Measurements from ENCODE around the gene GHRL. TPM values are rescaled to one million over a fixed set of nuclear protein-coding genes. Genes with fewer than 3 reads are reported as not detected.

The GHRL gene
- polyA plus RNA-seq, 2 donors, result 0.22 to 0.63 TPM

- H3K4me1 ChIP-seq (ENCODE audit: control insufficient read depth in 2 of 2, insufficient read depth in 2 of 2, low read length in 1 of 2), result no peaks in the 10 kb centered on the region
- no peaks in the 10 kb centered on the region for H3K9me3 ChIP-seq (ENCODE audit: control insufficient read depth in 2 of 2, insufficient read depth in 1 of 2, low read depth in 1 of 2, low read length in 1 of 2)
- no peaks in the 10 kb centered on the region for H3K27me3 ChIP-seq (ENCODE audit: control insufficient read depth in 1 of 2, insufficient read depth in 2 of 2, low read length in 2 of 2)
- peaks cover 0 to 13% of the 10 kb centered on the region in 2 donors for H3K36me3 ChIP-seq (ENCODE audit: control insufficient read depth in 2 of 2, insufficient read depth in 2 of 2, low read length in 1 of 2)
- no peak overlapping the region for H3K27ac ChIP-seq (ENCODE audit: low read depth in 2 of 2, low read length in 1 of 2)
- 93 to 94% methylated on average over 7 of the region's 7 CpGs for WGBS, 2 donors
- no peak overlapping the region for H3K4me3 ChIP-seq (ENCODE audit: low read depth in 1 of 2, low read length in 2 of 2)
These were observed 33.7 kb downstream of the GHRL start for GRCh38 chr3:10259036-10259435.

GRCh38 chr3:10255835-10256234 lies 36.9 kb downstream of the GHRL start:
- 93 to 98% methylated on average over 7 of the region's 7 CpGs for WGBS, 2 donors

GRCh38 chr3:10253731-10254130 lies 39.0 kb downstream of the GHRL start:
- H3K27me3 ChIP-seq (ENCODE audit: control insufficient read depth in 1 of 2, insufficient read depth in 2 of 2, low read length in 2 of 2), result no peaks in the 10 kb centered on the region
- H3K9me3 ChIP-seq (ENCODE audit: control insufficient read depth in 2 of 2, insufficient read depth in 1 of 2, low read depth in 1 of 2, low read length in 1 of 2), result no peaks in the 10 kb centered on the region
- no peak overlapping the region for H3K27ac ChIP-seq (ENCODE audit: low read depth in 2 of 2, low read length in 1 of 2)
- H3K36me3 ChIP-seq (ENCODE audit: control insufficient read depth in 2 of 2, insufficient read depth in 2 of 2, low read length in 1 of 2), result peaks cover 0 to 13% of the 10 kb centered on the region in 2 donors
- WGBS, 2 donors, result 83 to 95% methylated on average over 3 of the region's 3 CpGs
- H3K4me3 ChIP-seq (ENCODE audit: low read depth in 1 of 2, low read length in 2 of 2), result no peak overlapping the region
- H3K4me1 ChIP-seq (ENCODE audit: control insufficient read depth in 2 of 2, insufficient read depth in 2 of 2, low read length in 1 of 2), result no peaks in the 10 kb centered on the region

More at GRCh38 chr3:10255835-10256234, 36.9 kb downstream of the GHRL start:
- Histone ChIP-seq H3K4me1 (ENCODE audit: control insufficient read depth in 2 of 2, insufficient read depth in 2 of 2, low read length in 1 of 2) (no peaks in the 10 kb centered on the region), H3K27me3 (ENCODE audit: control insufficient read depth in 1 of 2, insufficient read depth in 2 of 2, low read length in 2 of 2) (no peaks in the 10 kb centered on the region), H3K4me3 (ENCODE audit: low read depth in 1 of 2, low read length in 2 of 2) (no peak overlapping the region), H3K27ac (ENCODE audit: low read depth in 2 of 2, low read length in 1 of 2) (no peak overlapping the region), H3K9me3 (ENCODE audit: control insufficient read depth in 2 of 2, insufficient read depth in 1 of 2, low read depth in 1 of 2, low read length in 1 of 2) (no peaks in the 10 kb centered on the region), H3K36me3 (ENCODE audit: control insufficient read depth in 2 of 2, insufficient read depth in 2 of 2, low read length in 1 of 2) (peaks cover 0 to 18% of the 10 kb centered on the region in 2 donors)

GRCh38 chr3:10251006-10251405 lies 41.7 kb downstream of the GHRL start:
- 91 to 95% methylated on average over 3 of the region's 3 CpGs for WGBS, 2 donors
- H3K4me3 ChIP-seq (ENCODE audit: low read depth in 1 of 2, low read length in 2 of 2), result no peak overlapping the region

GRCh38 chr3:10249833-10250232 lies 42.9 kb downstream of the GHRL start:
- WGBS, 2 donors, result 14 to 18% methylated on average over 3 of the region's 3 CpGs
- H3K4me3 ChIP-seq (ENCODE audit: low read depth in 1 of 2, low read length in 2 of 2), result peak overlapping the region; percentile 84 to 91
- H3K27ac ChIP-seq (ENCODE audit: low read depth in 2 of 2, low read length in 1 of 2), result peak overlapping the region; percentile 89 to 93
- H3K27me3 ChIP-seq (ENCODE audit: control insufficient read depth in 1 of 2, insufficient read depth in 2 of 2, low read length in 2 of 2), result no peaks in the 10 kb centered on the region
- H3K36me3 ChIP-seq (ENCODE audit: control insufficient read depth in 2 of 2, insufficient read depth in 2 of 2, low read length in 1 of 2), result peaks cover 0 to 8% of the 10 kb centered on the region in 2 donors
- peaks cover 0 to 2% of the 10 kb centered on the region in 2 donors for H3K9me3 ChIP-seq (ENCODE audit: control insufficient read depth in 2 of 2, insufficient read depth in 1 of 2, low read depth in 1 of 2, low read length in 1 of 2)
- no peaks in the 10 kb centered on the region for H3K4me1 ChIP-seq (ENCODE audit: control insufficient read depth in 2 of 2, insufficient read depth in 2 of 2, low read length in 1 of 2)

More at GRCh38 chr3:10251006-10251405, 41.7 kb downstream of the GHRL start:
- Histone ChIP-seq H3K9me3 (ENCODE audit: control insufficient read depth in 2 of 2, insufficient read depth in 1 of 2, low read depth in 1 of 2, low read length in 1 of 2) (no peaks in the 10 kb centered on the region), H3K27me3 (ENCODE audit: control insufficient read depth in 1 of 2, insufficient read depth in 2 of 2, low read length in 2 of 2) (no peaks in the 10 kb centered on the region), H3K27ac (ENCODE audit: low read depth in 2 of 2, low read length in 1 of 2) (no peak overlapping the region), H3K36me3 (ENCODE audit: control insufficient read depth in 2 of 2, insufficient read depth in 2 of 2, low read length in 1 of 2) (peaks cover 0 to 8% of the 10 kb centered on the region in 2 donors), H3K4me1 (ENCODE audit: control insufficient read depth in 2 of 2, insufficient read depth in 2 of 2, low read length in 1 of 2) (no peaks in the 10 kb centered on the region)

- no peaks in the 10 kb centered on the region for H3K27me3 ChIP-seq (ENCODE audit: control insufficient read depth in 1 of 2, insufficient read depth in 2 of 2, low read length in 2 of 2)
- peaks cover 0 to 2% of the 10 kb centered on the region in 2 donors for H3K9me3 ChIP-seq (ENCODE audit: control insufficient read depth in 2 of 2, insufficient read depth in 1 of 2, low read depth in 1 of 2, low read length in 1 of 2)
- peak overlapping the region; percentile 84 to 91 for H3K4me3 ChIP-seq (ENCODE audit: low read depth in 1 of 2, low read length in 2 of 2)
- H3K36me3 ChIP-seq (ENCODE audit: control insufficient read depth in 2 of 2, insufficient read depth in 2 of 2, low read length in 1 of 2), result peaks cover 0 to 8% of the 10 kb centered on the region in 2 donors
- WGBS, 2 donors, result 1 to 2% methylated on average over 32 of the region's 32 CpGs
- no peaks in the 10 kb centered on the region for H3K4me1 ChIP-seq (ENCODE audit: control insufficient read depth in 2 of 2, insufficient read depth in 2 of 2, low read length in 1 of 2)
- peak overlapping the region; percentile 89 to 93 for H3K27ac ChIP-seq (ENCODE audit: low read depth in 2 of 2, low read length in 1 of 2)
These were observed 43.6 kb downstream of the GHRL start for GRCh38 chr3:10248984-10249748.

- WGBS, 2 donors, result 0% methylated on average over 80 of the region's 80 CpGs
- Histone ChIP-seq H3K9me3 (ENCODE audit: control insufficient read depth in 2 of 2, insufficient read depth in 1 of 2, low read depth in 1 of 2, low read length in 1 of 2) (peaks cover 0 to 4% of the 10 kb centered on the region in 2 donors), H3K4me3 (ENCODE audit: low read depth in 1 of 2, low read length in 2 of 2) (peak within 1 kb of the TSS; percentile 84 to 91), H3K27me3 (ENCODE audit: control insufficient read depth in 1 of 2, insufficient read depth in 2 of 2, low read length in 2 of 2) (no peaks in the 10 kb centered on the region), H3K4me1 (ENCODE audit: control insufficient read depth in 2 of 2, insufficient read depth in 2 of 2, low read length in 1 of 2) (no peaks in the 10 kb centered on the region), H3K36me3 (ENCODE audit: control insufficient read depth in 2 of 2, insufficient read depth in 2 of 2, low read length in 1 of 2) (peaks cover 0 to 6% of the 10 kb centered on the region in 2 donors), H3K27ac (ENCODE audit: low read depth in 2 of 2, low read length in 1 of 2) (peak within 1 kb of the TSS; percentile 89 to 93)
These were observed 44.4 kb downstream of the GHRL start, which contains the start of gene TATDN2 for GRCh38 chr3:10248184-10248983. Gene TATDN2, plus strand, starts transcription at chr3:10248459. Its CDS starts 742 bp downstream, at chr3:10249201.

- H3K27me3 ChIP-seq (ENCODE audit: control insufficient read depth in 1 of 2, insufficient read depth in 2 of 2, low read length in 2 of 2), result no peaks in the 10 kb centered on the region
- 47 to 51% methylated on average over 14 of the region's 14 CpGs for WGBS, 2 donors
- H3K9me3 ChIP-seq (ENCODE audit: control insufficient read depth in 2 of 2, insufficient read depth in 1 of 2, low read depth in 1 of 2, low read length in 1 of 2), result peaks cover 0 to 4% of the 10 kb centered on the region in 2 donors
- H3K4me1 ChIP-seq (ENCODE audit: control insufficient read depth in 2 of 2, insufficient read depth in 2 of 2, low read length in 1 of 2), result no peaks in the 10 kb centered on the region
- H3K27ac ChIP-seq (ENCODE audit: low read depth in 2 of 2, low read length in 1 of 2), result peak overlapping the region; percentile 79 to 89
- peak overlapping the region; percentile 84 to 91 for H3K4me3 ChIP-seq (ENCODE audit: low read depth in 1 of 2, low read length in 2 of 2)
- H3K36me3 ChIP-seq (ENCODE audit: control insufficient read depth in 2 of 2, insufficient read depth in 2 of 2, low read length in 1 of 2), result peaks cover 0 to 2% of the 10 kb centered on the region in 2 donors
These were observed 45.0 kb downstream of the GHRL start for GRCh38 chr3:10247679-10248183.

- no peak overlapping the region for H3K4me3 ChIP-seq (ENCODE audit: low read depth in 1 of 2, low read length in 2 of 2)
- no peaks in the 10 kb centered on the region for H3K4me1 ChIP-seq (ENCODE audit: control insufficient read depth in 2 of 2, insufficient read depth in 2 of 2, low read length in 1 of 2)
- H3K36me3 ChIP-seq (ENCODE audit: control insufficient read depth in 2 of 2, insufficient read depth in 2 of 2, low read length in 1 of 2), result peaks cover 0 to 2% of the 10 kb centered on the region in 2 donors
- H3K27me3 ChIP-seq (ENCODE audit: control insufficient read depth in 1 of 2, insufficient read depth in 2 of 2, low read length in 2 of 2), result no peaks in the 10 kb centered on the region
- no peak overlapping the region for H3K27ac ChIP-seq (ENCODE audit: low read depth in 2 of 2, low read length in 1 of 2)
- H3K9me3 ChIP-seq (ENCODE audit: control insufficient read depth in 2 of 2, insufficient read depth in 1 of 2, low read depth in 1 of 2, low read length in 1 of 2), result peaks cover 0 to 4% of the 10 kb centered on the region in 2 donors
- WGBS, 2 donors, result 93% methylated on average over 6 of the region's 6 CpGs
These were observed 47.5 kb downstream of the GHRL start for GRCh38 chr3:10245081-10245712.

Measured in esophagus (tissue), 2 donors.